Effector memory CD4-positive, alpha-beta T cell (primary cell): ENCODE measurements around the gene GADD45A.

Source experiments
- DNase-seq, 3 donors: peaks; one replicate each; pipeline ENCODE4 v3.0.0-alpha.2; 2020
- H3K27ac ChIP-seq: 2 replicates; pipeline ENCODE4 v1.7.0; 2013; ENCODE audit warnings: mild to moderate bottlenecking, low read length, moderate library complexity; ENCODE audit not compliant: insufficient read depth, poor library complexity, severe bottlenecking
- H3K27me3 ChIP-seq: replicated peaks from 2 replicates; pipeline ENCODE4 v1.7.0; 2013; ENCODE audit warnings: mild to moderate bottlenecking, low read length; ENCODE audit not compliant: insufficient read depth, control insufficient read depth, poor library complexity, severe bottlenecking
- H3K36me3 ChIP-seq: 2 replicates; pipeline ENCODE4 v1.7.0; 2013; ENCODE audit warnings: mild to moderate bottlenecking, low read length, moderate library complexity; ENCODE audit not compliant: control insufficient read depth, insufficient read depth
- H3K4me1 ChIP-seq: 2 replicates; pipeline ENCODE4 v1.7.0; 2013; ENCODE audit warnings: low read length, mild to moderate bottlenecking; ENCODE audit not compliant: control insufficient read depth, insufficient read depth, poor library complexity, severe bottlenecking
- H3K4me3 ChIP-seq: 2 replicates; pipeline ENCODE4 v1.7.0; 2013; ENCODE audit warnings: low read length, low read depth, mild to moderate bottlenecking; ENCODE audit not compliant: insufficient read depth, poor library complexity, severe bottlenecking
- H3K9me3 ChIP-seq: 2 replicates; pipeline ENCODE4 v1.7.0; 2013; ENCODE audit warnings: mild to moderate bottlenecking, low read length, moderate library complexity; ENCODE audit not compliant: control insufficient read depth

The GADD45A gene

GRCh38 chr1:67736750-67737149 is 51.7 kb downstream of the GADD45A start:
- no peaks in the 10 kb centered on the region for H3K36me3 ChIP-seq
- no peak overlapping the region for H3K4me3 ChIP-seq
- no peaks in the 10 kb centered on the region for H3K9me3 ChIP-seq
- DNase-seq, result no peak
- peaks cover 8% of the 10 kb centered on the region for H3K4me1 ChIP-seq
- no peak overlapping the region for H3K27ac ChIP-seq
- H3K27me3 ChIP-seq, result peaks cover 2% of the 10 kb centered on the region

GRCh38 chr1:67737875-67738274 is 52.9 kb downstream of the GADD45A start:
- Histone ChIP-seq H3K27ac (no peak overlapping the region), H3K9me3 (no peaks in the 10 kb centered on the region), H3K4me1 (peaks cover 8% of the 10 kb centered on the region), H3K27me3 (peaks cover 2% of the 10 kb centered on the region), H3K4me3 (no peak overlapping the region), H3K36me3 (no peaks in the 10 kb centered on the region)
- DNase-seq, result no peak
